ENCODE data around the gene PPP3R2. TPM values are rescaled to one million over a fixed set of nuclear protein-coding genes. Genes with fewer than 3 reads are reported as not detected.

PPP3R2 gene
- total RNA-seq, 1 experiment from 2014 or later = not detected

DNA sequence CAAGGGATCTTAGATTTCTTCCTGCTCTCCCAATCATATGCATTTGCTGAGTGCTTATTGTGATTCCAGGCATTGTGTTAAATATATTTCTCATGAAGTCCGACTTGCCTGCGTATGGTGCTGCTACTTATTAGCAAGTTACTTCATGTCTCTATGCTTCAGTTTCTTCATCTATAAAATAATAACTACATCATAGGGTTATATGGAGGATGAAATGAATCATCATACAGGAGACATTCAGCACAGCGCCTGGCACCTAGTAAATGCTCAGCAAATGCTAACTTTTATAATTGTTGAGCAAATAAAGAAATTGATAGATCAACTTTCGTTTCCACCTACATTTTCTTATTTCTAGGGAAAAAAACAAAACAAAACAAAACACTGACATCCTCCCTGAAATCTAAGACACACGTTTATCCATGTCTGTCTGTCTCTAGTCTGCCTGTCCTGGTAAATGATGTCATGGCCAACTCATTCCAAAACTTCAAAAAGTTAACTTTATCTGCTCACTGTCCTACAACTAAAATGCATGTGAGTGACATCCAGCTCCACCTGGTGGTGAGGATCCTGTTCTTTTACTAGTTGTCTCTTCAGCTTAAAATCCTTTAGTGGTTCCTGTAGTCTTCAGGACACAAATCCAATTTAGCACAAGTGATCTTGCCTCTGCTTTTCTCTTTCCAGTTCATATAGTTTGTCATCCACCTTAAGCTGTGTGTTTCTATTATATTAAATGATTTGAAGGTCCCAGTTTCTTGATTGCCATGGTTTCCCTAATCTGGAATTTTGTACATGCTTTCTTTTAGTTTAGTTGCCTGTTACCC lies 27.7 kb downstream of the PPP3R2 start:
- BruUV-seq (replicated peaks) = no TSS peak
- Histone ChIP-seq H3K79me2 (ENCODE audit: low read length) (no peaks in the 10 kb centered on the region), H3K27me3 (ENCODE audit: low read length) (no peaks in the 10 kb centered on the region), H3K9me3 (ENCODE audit: low read length) (no peaks in the 10 kb centered on the region), H3K9me2 (replicated peaks; ENCODE audit: low read length) (no peaks in the 10 kb centered on the region), H3F3A (ENCODE audit: low read length, unreplicated experiment) (no peaks in the 10 kb centered on the region), H3K9ac (ENCODE audit: low read length) (no peak overlapping the region), H3K4me1 (ENCODE audit: insufficient read depth, low read length) (no peaks in the 10 kb centered on the region), H3K27ac (ENCODE audit: low read length) (no peak overlapping the region), H3K4me2 (ENCODE audit: low read length) (no peak overlapping the region), H2AFZ (ENCODE audit: low read length) (no peak overlapping the region), H4K20me1 (ENCODE audit: low read length) (0 out of 2 replicates have a peak, but pooled peaks cover 4% of the 10 kb centered on the region), H3K4me3 (ENCODE audit: low read length) (no peak overlapping the region), H3K36me3 (ENCODE audit: low read depth, low read length) (peaks cover 9% of the 10 kb centered on the region; the same call in 1 of the 2 replicates)
- ChIA-PET POLR2A (ENCODE audit: unreplicated experiment) (no interaction called here), CTCF (interaction anchor here (0.7 to 1.0 kb wide), 2 partner anchors 34 to 118 kb away, joined by 3 to 4 read pairs; partner anchors contain the start of gene RNF20)
- ATAC-seq = peak; percentile 50
- no peak for TF ChIP-seq EZH2phosphoT487 (IDR thresholded peaks at IDR 0.05; ENCODE audit: borderline replicate concordance, low read length)
- TF ChIP-seq, protein P1, sequence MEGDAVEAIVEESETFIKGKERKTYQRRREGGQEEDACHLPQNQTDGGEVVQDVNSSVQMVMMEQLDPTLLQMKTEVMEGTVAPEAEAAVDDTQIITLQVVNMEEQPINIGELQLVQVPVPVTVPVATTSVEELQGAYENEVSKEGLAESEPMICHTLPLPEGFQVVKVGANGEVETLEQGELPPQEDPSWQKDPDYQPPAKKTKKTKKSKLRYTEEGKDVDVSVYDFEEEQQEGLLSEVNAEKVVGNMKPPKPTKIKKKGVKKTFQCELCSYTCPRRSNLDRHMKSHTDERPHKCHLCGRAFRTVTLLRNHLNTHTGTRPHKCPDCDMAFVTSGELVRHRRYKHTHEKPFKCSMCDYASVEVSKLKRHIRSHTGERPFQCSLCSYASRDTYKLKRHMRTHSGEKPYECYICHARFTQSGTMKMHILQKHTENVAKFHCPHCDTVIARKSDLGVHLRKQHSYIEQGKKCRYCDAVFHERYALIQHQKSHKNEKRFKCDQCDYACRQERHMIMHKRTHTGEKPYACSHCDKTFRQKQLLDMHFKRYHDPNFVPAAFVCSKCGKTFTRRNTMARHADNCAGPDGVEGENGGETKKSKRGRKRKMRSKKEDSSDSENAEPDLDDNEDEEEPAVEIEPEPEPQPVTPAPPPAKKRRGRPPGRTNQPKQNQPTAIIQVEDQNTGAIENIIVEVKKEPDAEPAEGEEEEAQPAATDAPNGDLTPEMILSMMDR (conservative IDR thresholded peaks at IDR 0.05; ENCODE audit: low read depth, low read length) = peak; percentile 68
- DNase-seq = peak; percentile 59
- intact Hi-C loops (cut with micrococcal nuclease) = loop anchor here (1.0 kb wide), 1 partner anchor 108 kb away; no protein-coding TSS in a partner anchor

DNA sequence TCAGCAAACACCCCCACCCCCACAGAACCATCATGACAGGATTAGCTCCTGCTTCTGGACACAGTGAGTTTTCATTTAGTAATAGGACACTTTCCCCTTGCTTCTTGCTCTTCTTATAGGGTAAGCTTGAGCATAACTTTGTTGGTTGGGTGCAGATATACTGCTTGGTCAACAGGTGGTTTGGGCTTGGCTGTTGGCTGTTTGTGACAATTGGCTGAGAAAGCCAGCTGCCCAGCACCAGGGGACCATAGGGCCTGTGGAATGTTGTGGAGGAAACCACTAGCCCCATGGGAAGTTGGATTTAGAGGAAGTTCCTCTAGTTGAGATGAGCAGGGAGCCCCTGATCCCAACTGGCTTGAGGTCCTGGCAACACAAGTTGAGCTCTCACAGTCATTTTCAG lies 30.5 kb downstream of the PPP3R2 start:
- TF ChIP-seq, protein P1 (conservative IDR thresholded peaks at IDR 0.05; ENCODE audit: low read depth, low read length) = no peak
- TF ChIP-seq EZH2phosphoT487 (IDR thresholded peaks at IDR 0.05; ENCODE audit: borderline replicate concordance, low read length) (no peak), EZH2 (IDR thresholded peaks at IDR 0.05; ENCODE audit: low read length, unreplicated experiment) (no peak)
- ATAC-seq = no peak
- 0 out of 2 replicates have a peak, but pooled peaks cover 4% of the 10 kb centered on the region for H4K20me1 ChIP-seq (ENCODE audit: low read length)
- H3K79me2 ChIP-seq (ENCODE audit: low read length) = no peaks in the 10 kb centered on the region
- H3K4me1 ChIP-seq (ENCODE audit: insufficient read depth, low read length) = no peaks in the 10 kb centered on the region
- H3F3A ChIP-seq (ENCODE audit: low read length, unreplicated experiment) = no peaks in the 10 kb centered on the region
- BruUV-seq (replicated peaks) = no TSS peak
- H3K4me2 ChIP-seq (ENCODE audit: low read length) = no peak overlapping the region
- no peaks in the 10 kb centered on the region for H3K27me3 ChIP-seq (ENCODE audit: low read length)
- H3K4me3 ChIP-seq (ENCODE audit: low read length) = no peak overlapping the region
- peaks cover 24% of the 10 kb centered on the region for H3K36me3 ChIP-seq (ENCODE audit: low read depth, low read length)
- no peak overlapping the region for H3K27ac ChIP-seq (ENCODE audit: low read length)
- H2AFZ ChIP-seq (ENCODE audit: low read length) = no peak overlapping the region
- H3K9me2 ChIP-seq (replicated peaks; ENCODE audit: low read length) = no peaks in the 10 kb centered on the region
- ChIA-PET CTCF (no interaction called here), POLR2A (ENCODE audit: unreplicated experiment) (no interaction called here)
- no peaks in the 10 kb centered on the region for H3K9me3 ChIP-seq (ENCODE audit: low read length)
- DNase-seq = no peak
- H3K9ac ChIP-seq (ENCODE audit: low read length) = no peak overlapping the region
- intact Hi-C loops (cut with micrococcal nuclease) = no loop called here

DNA sequence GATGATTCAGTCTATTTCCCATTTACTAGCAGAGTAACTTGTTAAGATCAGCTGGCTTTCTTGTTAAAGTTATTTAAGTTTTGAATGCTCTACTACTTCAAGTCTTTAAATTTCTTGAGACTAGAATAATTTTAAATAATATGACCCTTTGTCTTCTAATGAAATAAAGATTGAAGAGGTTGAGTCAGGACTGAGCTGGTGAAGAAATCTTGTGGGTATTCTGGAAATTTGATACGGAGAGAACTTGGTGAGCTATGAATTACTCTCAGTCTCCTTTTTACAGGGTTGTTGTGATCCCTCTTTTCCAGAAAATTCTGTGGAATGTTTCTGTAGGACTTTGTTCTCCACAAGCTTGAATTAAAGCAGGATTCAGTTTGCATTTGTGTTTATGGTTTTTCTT lies 31.8 kb downstream of the PPP3R2 start:
- ATAC-seq = no peak
- Histone ChIP-seq H3K9me3 (ENCODE audit: low read length) (no peaks in the 10 kb centered on the region), H3F3A (ENCODE audit: low read length, unreplicated experiment) (no peaks in the 10 kb centered on the region), H3K36me3 (ENCODE audit: low read depth, low read length) (peaks cover 24% of the 10 kb centered on the region), H4K20me1 (ENCODE audit: low read length) (0 out of 2 replicates have a peak, but pooled peaks cover 4% of the 10 kb centered on the region), H3K4me1 (ENCODE audit: insufficient read depth, low read length) (no peaks in the 10 kb centered on the region), H3K9me2 (replicated peaks; ENCODE audit: low read length) (no peaks in the 10 kb centered on the region), H3K27ac (ENCODE audit: low read length) (no peak overlapping the region), H3K27me3 (ENCODE audit: low read length) (no peaks in the 10 kb centered on the region), H3K79me2 (ENCODE audit: low read length) (no peaks in the 10 kb centered on the region), H3K9ac (ENCODE audit: low read length) (no peak overlapping the region), H3K4me3 (ENCODE audit: low read length) (no peak overlapping the region), H2AFZ (ENCODE audit: low read length) (no peak overlapping the region), H3K4me2 (ENCODE audit: low read length) (no peak overlapping the region)
- CTCF ChIA-PET = interaction anchor here (0.6 kb wide), 1 partner anchor 1155 kb away, joined by 3 read pairs; no protein-coding TSS in a partner anchor
- BruUV-seq (replicated peaks) = no TSS peak
- no peak for DNase-seq
- intact Hi-C loops (cut with micrococcal nuclease) = no loop called here
- POLR2A ChIA-PET (ENCODE audit: unreplicated experiment) = no interaction called here
- TF ChIP-seq EZH2phosphoT487 (IDR thresholded peaks at IDR 0.05; ENCODE audit: borderline replicate concordance, low read length) = no peak
- TF ChIP-seq, protein P1 (conservative IDR thresholded peaks at IDR 0.05; ENCODE audit: low read depth, low read length) = no peak
- no peak for TF ChIP-seq EZH2 (IDR thresholded peaks at IDR 0.05; ENCODE audit: low read length, unreplicated experiment)

Measured in PC-3 (cell line).